ENCODE results near the gene SLC5A11.
"Not testable (repeated sequence)": the region's sequence is repeated elsewhere in the genome, so short reads cannot be mapped to it uniquely, and the experiment has no call there.

Gene SLC5A11

DNA sequence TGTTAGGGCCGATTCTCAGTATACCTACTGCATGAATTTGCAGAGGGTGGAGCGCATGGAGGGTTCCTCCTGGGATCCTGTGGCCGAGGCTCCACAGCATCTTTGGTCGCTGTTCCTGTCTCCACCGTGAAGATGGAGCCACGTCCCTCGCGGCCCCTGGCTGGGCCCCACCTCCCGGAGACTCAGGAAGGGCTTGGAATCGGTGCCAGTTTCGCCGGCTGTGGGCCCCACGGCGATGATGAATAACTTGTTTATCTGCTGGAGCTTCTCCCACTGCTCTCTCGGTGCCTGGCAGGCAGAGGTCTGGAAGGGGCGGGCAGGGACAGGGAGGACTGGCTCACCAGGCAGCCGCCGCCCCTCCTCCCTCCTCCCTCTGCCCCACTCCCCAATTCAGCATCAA lies 8.1 kb downstream of the SLC5A11 start:
- Histone ChIP-seq H3K27ac (replicated peaks; ENCODE audit: low read length) (no peak overlapping the region), H3K9ac (ENCODE audit: low read depth, low read length, poor library complexity) (no peak overlapping the region), H3K18ac (ENCODE audit: low read length) (no peak overlapping the region), H2BK12ac (ENCODE audit: low read length) (no peak overlapping the region), H3K4ac (ENCODE audit: low read length) (no peak overlapping the region), H2AFZ (ENCODE audit: low read length) (peak overlapping the region; percentile 75), H4K91ac (ENCODE audit: low read depth, low read length, poor library complexity) (no peak overlapping the region), H2BK5ac (ENCODE audit: low read length) (no peak overlapping the region), H2BK120ac (ENCODE audit: low read depth, low read length) (no peak overlapping the region), H3K4me1 (ENCODE audit: control insufficient read depth in 2 of 2, insufficient read depth in 1 of 2, low read depth in 1 of 2, low read length in 2 of 2) (peaks cover 0 to 3% of the 10 kb centered on the region in 2 donors), H3K4me2 (ENCODE audit: insufficient read depth, low read length, poor library complexity, severe bottlenecking) (no peak overlapping the region), H3K14ac (ENCODE audit: low read length) (no peak overlapping the region), H3K23ac (ENCODE audit: low read depth, low read length, poor library complexity) (peak overlapping the region; percentile 35), H3K79me1 (ENCODE audit: low read depth, low read length) (no peaks in the 10 kb centered on the region), H2BK15ac (ENCODE audit: low read length) (no peak overlapping the region), H4K8ac (ENCODE audit: low read depth, low read length) (no peak overlapping the region), H3K36me3 (replicated peaks in 1 of 2; ENCODE audit: control insufficient read depth in 2 of 2, insufficient read depth in 2 of 2, low read length in 2 of 2) (no peaks in the 10 kb centered on the region), H3K4me3 (ENCODE audit: low read length in 2 of 2) (no peak overlapping the region), H2AK5ac (ENCODE audit: low read depth, low read length) (no peak overlapping the region), H3K9me3 (replicated peaks in 1 of 2; ENCODE audit: control insufficient read depth in 2 of 2, insufficient read depth in 1 of 2, low read depth in 1 of 2, low read length in 2 of 2) (no peaks in the 10 kb centered on the region), H3K27me3 (ENCODE audit: control insufficient read depth in 3 of 3, insufficient read depth in 3 of 3, low read depth in 1 of 3, low read length in 3 of 3) (peaks cover 0 to 5% (median 0%) of the 10 kb centered on the region in 3 experiments)
- no CpG with 5 or more reads among the region's 18 CpGs for WGBS, 2 donors (ENCODE audit: extremely low coverage in 2 of 2, insufficient read length in 2 of 2, insufficient replicate concordance in 1 of 2)
- no peak for DNase-seq (ENCODE audit: low spot score)

DNA sequence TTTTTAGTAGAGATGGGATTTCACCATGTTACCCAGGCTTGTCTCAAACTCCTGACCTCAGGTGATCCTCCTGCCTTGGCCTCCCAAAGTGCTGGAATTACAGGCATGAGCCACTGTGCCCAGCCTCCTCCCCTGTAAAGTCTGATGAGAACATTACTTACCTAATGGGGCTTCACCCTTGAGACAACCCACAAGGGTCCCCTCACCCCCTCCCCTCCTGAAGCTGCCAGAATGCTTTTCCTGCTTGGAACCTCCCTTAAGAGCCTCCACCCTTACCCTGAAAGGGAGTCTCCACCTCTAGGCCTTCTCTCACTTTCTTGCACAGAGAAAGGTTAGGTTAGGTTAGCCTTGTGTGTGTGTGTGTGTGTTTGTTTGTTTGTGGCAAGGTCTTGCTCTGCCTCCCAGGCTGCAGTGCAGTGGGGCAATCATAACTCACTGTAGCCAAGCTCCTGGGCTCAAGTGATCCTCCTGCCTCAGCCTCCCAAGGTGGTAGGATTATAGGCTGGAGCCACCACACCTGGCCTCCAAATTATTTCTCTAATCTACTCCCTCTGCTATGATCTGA lies 8.9 kb downstream of the SLC5A11 start:
- no peak overlapping the region for H4K91ac ChIP-seq (ENCODE audit: low read depth, low read length, poor library complexity)
- no peak overlapping the region for H2BK15ac ChIP-seq (ENCODE audit: low read length)
- H3K9ac ChIP-seq (ENCODE audit: low read depth, low read length, poor library complexity), result no peak overlapping the region
- peaks cover 0 to 5% (median 0%) of the 10 kb centered on the region in 3 experiments for H3K27me3 ChIP-seq (ENCODE audit: control insufficient read depth in 3 of 3, insufficient read depth in 3 of 3, low read depth in 1 of 3, low read length in 3 of 3)
- no peak for DNase-seq (ENCODE audit: low spot score)
- H3K23ac ChIP-seq (ENCODE audit: low read depth, low read length, poor library complexity), result no peak overlapping the region
- H3K79me1 ChIP-seq (ENCODE audit: low read depth, low read length), result no peaks in the 10 kb centered on the region
- no peak overlapping the region for H2BK120ac ChIP-seq (ENCODE audit: low read depth, low read length)
- no peak overlapping the region for H2BK12ac ChIP-seq (ENCODE audit: low read length)
- H3K18ac ChIP-seq (ENCODE audit: low read length), result no peak overlapping the region
- no peak overlapping the region for H2AFZ ChIP-seq (ENCODE audit: low read length)
- no peak overlapping the region for H4K8ac ChIP-seq (ENCODE audit: low read depth, low read length)
- H3K4me3 ChIP-seq (ENCODE audit: low read length in 2 of 2), result no peak overlapping the region
- no peak overlapping the region for H2BK5ac ChIP-seq (ENCODE audit: low read length)
- H3K4ac ChIP-seq (ENCODE audit: low read length), result no peak overlapping the region
- H3K27ac ChIP-seq (replicated peaks; ENCODE audit: low read length), result no peak overlapping the region
- H3K36me3 ChIP-seq (replicated peaks in 1 of 2; ENCODE audit: control insufficient read depth in 2 of 2, insufficient read depth in 2 of 2, low read length in 2 of 2), result no peaks in the 10 kb centered on the region
- peaks cover 0 to 3% of the 10 kb centered on the region in 2 donors for H3K4me1 ChIP-seq (ENCODE audit: control insufficient read depth in 2 of 2, insufficient read depth in 1 of 2, low read depth in 1 of 2, low read length in 2 of 2)
- no peak overlapping the region for H3K4me2 ChIP-seq (ENCODE audit: insufficient read depth, low read length, poor library complexity, severe bottlenecking)
- no peak overlapping the region for H3K14ac ChIP-seq (ENCODE audit: low read length)
- H3K9me3 ChIP-seq (replicated peaks in 1 of 2; ENCODE audit: control insufficient read depth in 2 of 2, insufficient read depth in 1 of 2, low read depth in 1 of 2, low read length in 2 of 2), result no peaks in the 10 kb centered on the region
- no peak overlapping the region for H2AK5ac ChIP-seq (ENCODE audit: low read depth, low read length)

DNA sequence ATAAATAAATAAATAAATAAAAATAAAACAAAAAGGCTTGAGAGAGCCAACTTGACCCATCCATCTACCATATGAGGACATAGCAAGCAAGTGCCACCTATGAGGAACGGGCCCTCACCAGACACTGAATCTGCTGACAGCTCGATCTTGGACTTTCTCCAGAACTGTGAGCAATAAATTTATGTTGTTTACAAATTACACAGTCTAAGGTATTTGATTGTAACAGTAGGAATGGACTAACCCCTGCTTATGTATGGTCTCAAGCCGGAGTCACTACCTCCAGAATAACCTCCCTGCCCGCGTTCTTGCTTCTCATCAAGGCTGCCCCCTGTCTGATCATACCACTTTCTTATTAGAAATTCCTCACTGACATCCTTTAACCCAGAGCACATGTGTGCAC lies 9.9 kb downstream of the SLC5A11 start:
- Histone ChIP-seq H3K36me3 (replicated peaks in 1 of 2; ENCODE audit: control insufficient read depth in 2 of 2, insufficient read depth in 2 of 2, low read length in 2 of 2) (no peaks in the 10 kb centered on the region), H3K4me3 (ENCODE audit: low read length in 2 of 2) (no peak overlapping the region), H3K4me1 (ENCODE audit: control insufficient read depth in 2 of 2, insufficient read depth in 1 of 2, low read depth in 1 of 2, low read length in 2 of 2) (peaks cover 0 to 3% of the 10 kb centered on the region in 2 donors), H4K91ac (ENCODE audit: low read depth, low read length, poor library complexity) (no peak overlapping the region), H3K14ac (ENCODE audit: low read length) (no peak overlapping the region), H3K4me2 (ENCODE audit: insufficient read depth, low read length, poor library complexity, severe bottlenecking) (no peak overlapping the region), H4K8ac (ENCODE audit: low read depth, low read length) (no peak overlapping the region), H3K27me3 (ENCODE audit: control insufficient read depth in 3 of 3, insufficient read depth in 3 of 3, low read depth in 1 of 3, low read length in 3 of 3) (peaks cover 0 to 5% (median 0%) of the 10 kb centered on the region in 3 experiments), H2BK15ac (ENCODE audit: low read length) (no peak overlapping the region), H2BK12ac (ENCODE audit: low read length) (no peak overlapping the region), H3K9ac (ENCODE audit: low read depth, low read length, poor library complexity) (no peak overlapping the region), H3K4ac (ENCODE audit: low read length) (no peak overlapping the region), H3K18ac (ENCODE audit: low read length) (no peak overlapping the region), H2BK120ac (ENCODE audit: low read depth, low read length) (no peak overlapping the region), H2AK5ac (ENCODE audit: low read depth, low read length) (no peak overlapping the region), H2BK5ac (ENCODE audit: low read length) (no peak overlapping the region), H3K27ac (replicated peaks; ENCODE audit: low read length) (no peak overlapping the region), H2AFZ (ENCODE audit: low read length) (no peak overlapping the region), H3K9me3 (replicated peaks in 1 of 2; ENCODE audit: control insufficient read depth in 2 of 2, insufficient read depth in 1 of 2, low read depth in 1 of 2, low read length in 2 of 2) (no peaks in the 10 kb centered on the region), H3K79me1 (ENCODE audit: low read depth, low read length) (no peaks in the 10 kb centered on the region), H3K23ac (ENCODE audit: low read depth, low read length, poor library complexity) (no peak overlapping the region)
- WGBS, 2 donors (ENCODE audit: extremely low coverage in 2 of 2, insufficient read length in 2 of 2, insufficient replicate concordance in 1 of 2), result no CpG with 5 or more reads among the region's 5 CpGs
- no peak for DNase-seq (ENCODE audit: low spot score)

DNA sequence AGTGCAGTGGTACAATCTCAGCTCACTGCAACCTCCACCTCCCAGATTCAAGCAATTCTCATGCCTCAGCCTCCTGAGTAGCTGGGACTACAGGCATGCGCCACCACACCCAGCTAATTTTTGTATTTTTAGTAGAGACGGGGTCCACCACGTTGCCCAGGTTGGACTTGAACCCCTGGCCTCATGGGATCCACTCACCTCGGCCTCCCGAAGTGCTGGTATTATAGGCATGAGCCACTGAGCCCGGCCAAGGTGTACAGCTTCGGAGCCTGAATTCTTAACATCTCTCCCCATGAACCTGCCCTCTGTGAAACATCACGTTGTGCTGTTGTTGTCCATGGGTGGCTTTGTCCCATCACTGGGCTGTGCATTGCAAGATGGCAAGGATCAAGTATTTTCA lies 11.1 kb downstream of the SLC5A11 start:
- H3K4ac ChIP-seq (ENCODE audit: low read length); H3K4me1 ChIP-seq (ENCODE audit: control insufficient read depth in 2 of 2, insufficient read depth in 1 of 2, low read depth in 1 of 2, low read length in 2 of 2); H3K4me3 ChIP-seq (ENCODE audit: low read length in 2 of 2); H3K27me3 ChIP-seq (ENCODE audit: control insufficient read depth in 3 of 3, insufficient read depth in 3 of 3, low read depth in 1 of 3, low read length in 3 of 3); H3K18ac ChIP-seq (ENCODE audit: low read length); H2BK5ac ChIP-seq (ENCODE audit: low read length); H2AFZ ChIP-seq (ENCODE audit: low read length); H3K23ac ChIP-seq (ENCODE audit: low read depth, low read length, poor library complexity); H3K27ac ChIP-seq (replicated peaks; ENCODE audit: low read length); H3K79me1 ChIP-seq (ENCODE audit: low read depth, low read length); H3K9ac ChIP-seq (ENCODE audit: low read depth, low read length, poor library complexity); H3K4me2 ChIP-seq (ENCODE audit: insufficient read depth, low read length, poor library complexity, severe bottlenecking); H3K14ac ChIP-seq (ENCODE audit: low read length); DNase-seq (ENCODE audit: low spot score); H4K8ac ChIP-seq (ENCODE audit: low read depth, low read length); H2AK5ac ChIP-seq (ENCODE audit: low read depth, low read length); H4K91ac ChIP-seq (ENCODE audit: low read depth, low read length, poor library complexity); H2BK12ac ChIP-seq (ENCODE audit: low read length); H2BK15ac ChIP-seq (ENCODE audit: low read length); H3K9me3 ChIP-seq (replicated peaks in 1 of 2; ENCODE audit: control insufficient read depth in 2 of 2, insufficient read depth in 1 of 2, low read depth in 1 of 2, low read length in 2 of 2); H2BK120ac ChIP-seq (ENCODE audit: low read depth, low read length); H3K36me3 ChIP-seq (replicated peaks in 1 of 2; ENCODE audit: control insufficient read depth in 2 of 2, insufficient read depth in 2 of 2, low read length in 2 of 2): not testable (repeated sequence)
- WGBS, 2 donors (ENCODE audit: extremely low coverage in 2 of 2, insufficient read length in 2 of 2, insufficient replicate concordance in 1 of 2), result no CpG with 5 or more reads among the region's 8 CpGs
